Gastroesophageal sphincter (tissue), 3 donors: Measurements from ENCODE around the gene PTK7.

Experiments used
- POLR2A ChIP-seq, 2 donors: fragments of 450-650 bp; IDR thresholded peaks; one replicate each; pipeline ENCODE4 v1.6.1; 2017; ENCODE audit warnings: antibody characterized with exemption in 2 of 2, mild to moderate bottlenecking in 2 of 2, moderate library complexity in 1 of 2
- POLR2AphosphoS5 ChIP-seq: sonication (generic); formaldehyde crosslinking; IDR thresholded peaks from one replicate; pipeline ENCODE4 v1.6.1; 2017; ENCODE audit warnings: antibody characterized with exemption
- TF ChIP-seq, protein P1 (sequence below), 4 experiments: fragments of 200-600 bp in 2 of 4; fragments of 450-650 bp in 2 of 4; sonication (generic) in 1 of 4; IDR thresholded peaks; one replicate each; pipeline ENCODE4 v1.5.1; 2017 to 2019; ENCODE audit warnings: antibody characterized with exemption in 4 of 4, mild to moderate bottlenecking in 2 of 4, moderate library complexity in 2 of 4

- TF ChIP-seq, protein P1, sequence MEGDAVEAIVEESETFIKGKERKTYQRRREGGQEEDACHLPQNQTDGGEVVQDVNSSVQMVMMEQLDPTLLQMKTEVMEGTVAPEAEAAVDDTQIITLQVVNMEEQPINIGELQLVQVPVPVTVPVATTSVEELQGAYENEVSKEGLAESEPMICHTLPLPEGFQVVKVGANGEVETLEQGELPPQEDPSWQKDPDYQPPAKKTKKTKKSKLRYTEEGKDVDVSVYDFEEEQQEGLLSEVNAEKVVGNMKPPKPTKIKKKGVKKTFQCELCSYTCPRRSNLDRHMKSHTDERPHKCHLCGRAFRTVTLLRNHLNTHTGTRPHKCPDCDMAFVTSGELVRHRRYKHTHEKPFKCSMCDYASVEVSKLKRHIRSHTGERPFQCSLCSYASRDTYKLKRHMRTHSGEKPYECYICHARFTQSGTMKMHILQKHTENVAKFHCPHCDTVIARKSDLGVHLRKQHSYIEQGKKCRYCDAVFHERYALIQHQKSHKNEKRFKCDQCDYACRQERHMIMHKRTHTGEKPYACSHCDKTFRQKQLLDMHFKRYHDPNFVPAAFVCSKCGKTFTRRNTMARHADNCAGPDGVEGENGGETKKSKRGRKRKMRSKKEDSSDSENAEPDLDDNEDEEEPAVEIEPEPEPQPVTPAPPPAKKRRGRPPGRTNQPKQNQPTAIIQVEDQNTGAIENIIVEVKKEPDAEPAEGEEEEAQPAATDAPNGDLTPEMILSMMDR (IDR thresholded peaks at IDR 0.05): no peak
- TF ChIP-seq POLR2A (IDR thresholded peaks at IDR 0.05) (no peak), POLR2AphosphoS5 (no peak)
Observed at GRCh38 chr6:43047998-43048397, 28.1 kb upstream of the PTK7 start.
